Kidney epithelial cell (primary cell): ENCODE results near the gene GNGT1. TPM values are rescaled to one million over a fixed set of nuclear protein-coding genes. Genes with fewer than 3 reads are reported as not detected.

ENCODE experiments used
- DNase-seq: peaks from one replicate; pipeline ENCODE4 v3.0.0-alpha.2; 2010; ENCODE audit warnings: low read depth
- H3K27me3 ChIP-seq: 2 replicates; pipeline ENCODE4 v1.6.0; 2011; ENCODE audit warnings: low read length; ENCODE audit not compliant: control insufficient read depth, insufficient read depth
- H3K36me3 ChIP-seq: 2 replicates; pipeline ENCODE4 v1.5.1; 2011; ENCODE audit warnings: low read length; ENCODE audit not compliant: control insufficient read depth, insufficient read depth
- H3K4me3 ChIP-seq: 2 replicates; pipeline ENCODE4 v1.5.1; 2011; ENCODE audit warnings: low read depth, mild to moderate bottlenecking, control low read depth, low read length
- CTCF ChIP-seq: IDR thresholded peaks from 2 replicates; pipeline ENCODE4 v1.5.1; 2011; ENCODE audit warnings: mild to moderate bottlenecking, moderate library complexity, low read length, control low read depth, inconsistent platforms; ENCODE audit not compliant: insufficient read depth, poor library complexity, severe bottlenecking
- total RNA-seq: library from RNA; depleted of rRNA; stranded (reverse); fragments of >200 nt; gene quantifications from 2 replicates; pipeline ENCODE4 v1.2.3, GENCODE V29; 2015

GNGT1 gene
- total RNA-seq, 1 donor from 2014 or later: not detected

- H3K4me3 ChIP-seq: peak within 1 kb of the TSS; percentile 45
- H3K27me3 ChIP-seq: no peaks in the 10 kb centered on the region
- peak; percentile 10 for TF ChIP-seq CTCF
- DNase-seq: no peak
- H3K36me3 ChIP-seq: no peaks in the 10 kb centered on the region
These were observed 15.5 kb downstream of the GNGT1 start, which contains the start of gene GNG11 for GRCh38 chr7:93921607-93922566. Gene GNG11, plus strand, starts transcription at chr7:93921735. Its CDS starts 403 bp downstream, at chr7:93922138.

- Histone ChIP-seq H3K4me3 (peak overlapping the region; percentile 45), H3K27me3 (no peaks in the 10 kb centered on the region), H3K36me3 (no peaks in the 10 kb centered on the region)
- no peak for TF ChIP-seq CTCF
- no peak for DNase-seq
These were observed 16.9 kb downstream of the GNGT1 start for GRCh38 chr7:93923296-93923695.

- no peaks in the 10 kb centered on the region for H3K36me3 ChIP-seq
- no peaks in the 10 kb centered on the region for H3K27me3 ChIP-seq
- no peak for TF ChIP-seq CTCF
- DNase-seq: no peak
- peak overlapping the region; percentile 45 for H3K4me3 ChIP-seq
These were observed 17.6 kb downstream of the GNGT1 start for GRCh38 chr7:93923942-93924341.

GRCh38 chr7:93926800-93927199, 20.4 kb downstream of the GNGT1 start:
- no peak overlapping the region for H3K4me3 ChIP-seq
- DNase-seq: no peak
- no peak for TF ChIP-seq CTCF

GRCh38 chr7:93927585-93927984, 21.2 kb downstream of the GNGT1 start:
- Histone ChIP-seq H3K27me3 (no peaks in the 10 kb centered on the region), H3K4me3 (no peak overlapping the region), H3K36me3 (no peaks in the 10 kb centered on the region)
- no peak for DNase-seq
- no peak for TF ChIP-seq CTCF

More at GRCh38 chr7:93926800-93927199, 20.4 kb downstream of the GNGT1 start:
- Histone ChIP-seq H3K36me3 (no peaks in the 10 kb centered on the region), H3K27me3 (no peaks in the 10 kb centered on the region)

GRCh38 chr7:93931655-93932054, 25.3 kb downstream of the GNGT1 start:
- TF ChIP-seq CTCF: no peak
- Histone ChIP-seq H3K27me3 (no peaks in the 10 kb centered on the region), H3K4me3 (no peak overlapping the region), H3K36me3 (no peaks in the 10 kb centered on the region)
- no peak for DNase-seq
